GM18519 (cell line): Measurements from ENCODE around the gene HVCN1.
"Not testable (repeated sequence)": the region's sequence is repeated elsewhere in the genome, so short reads cannot be mapped to it uniquely, and the experiment has no call there.

Source experiments
- ATAC-seq: cut with Tn5 transposase; IDR thresholded peaks from one replicate; pipeline ENCODE4 v1.9.1; 2021; ENCODE audit warnings: mild to moderate bottlenecking, moderate library complexity; ENCODE audit not compliant: unreplicated experiment, low FRiP score

The HVCN1 gene

GRCh38 chr12:110688446-110689280 lies at the start of gene HVCN1:
Gene HVCN1 (minus strand): TSS chr12:110689115. CDS start chr12:110683245, 5,870 bp downstream.
- no peak for ATAC-seq

GRCh38 chr12:110737532-110737931 lies 48.6 kb upstream of the HVCN1 start:
- ATAC-seq, result no peak

- not testable (repeated sequence) for ATAC-seq
Measured at GRCh38 chr12:110737016-110737415, 48.1 kb upstream of the HVCN1 start.

GRCh38 chr12:110733900-110734299 lies 45.0 kb upstream of the HVCN1 start:
- no peak for ATAC-seq

- no peak for ATAC-seq
Measured at GRCh38 chr12:110733089-110733715, 44.3 kb upstream of the HVCN1 start.

- no peak for ATAC-seq
Measured at GRCh38 chr12:110732572-110732971, 43.7 kb upstream of the HVCN1 start.

GRCh38 chr12:110731479-110731878 lies 42.6 kb upstream of the HVCN1 start:
- no peak for ATAC-seq

- no peak for ATAC-seq
Measured at GRCh38 chr12:110728628-110729027, 39.7 kb upstream of the HVCN1 start.

- ATAC-seq, result no peak
Measured at GRCh38 chr12:110726708-110727369, 37.9 kb upstream of the HVCN1 start.

GRCh38 chr12:110726028-110726427 lies 37.1 kb upstream of the HVCN1 start:
- ATAC-seq, result no peak

- no peak for ATAC-seq
Measured at GRCh38 chr12:110725267-110725666, 36.4 kb upstream of the HVCN1 start.

- not testable (repeated sequence) for ATAC-seq
Measured at GRCh38 chr12:110722892-110723291, 34.0 kb upstream of the HVCN1 start.

- no peak for ATAC-seq
Measured at GRCh38 chr12:110721570-110721969, 32.7 kb upstream of the HVCN1 start.

GRCh38 chr12:110720516-110720915 lies 31.6 kb upstream of the HVCN1 start:
- no peak for ATAC-seq

GRCh38 chr12:110718222-110718908 lies 29.4 kb upstream of the HVCN1 start:
- no peak for ATAC-seq

- no peak for ATAC-seq
Measured at GRCh38 chr12:110717037-110717436, 28.1 kb upstream of the HVCN1 start.

GRCh38 chr12:110708917-110709316 lies 20.0 kb upstream of the HVCN1 start:
- ATAC-seq, result no peak

- ATAC-seq, result no peak
Measured at GRCh38 chr12:110705309-110705708, 16.4 kb upstream of the HVCN1 start.

GRCh38 chr12:110704750-110705149 lies 15.8 kb upstream of the HVCN1 start:
- ATAC-seq, result no peak

- ATAC-seq, result no peak
Measured at GRCh38 chr12:110704231-110704630, 15.3 kb upstream of the HVCN1 start.

- no peak for ATAC-seq
Measured at GRCh38 chr12:110702081-110702480, 13.2 kb upstream of the HVCN1 start.
